HG03432 (cell line): ENCODE results near the gene RSRP1.

Experiments used
- ATAC-seq: cut with Tn5 transposase; IDR thresholded peaks from one replicate; pipeline ENCODE4 v1.9.1; 2021; ENCODE audit warnings: mild to moderate bottlenecking, moderate library complexity; ENCODE audit not compliant: unreplicated experiment

RSRP1 gene

DNA sequence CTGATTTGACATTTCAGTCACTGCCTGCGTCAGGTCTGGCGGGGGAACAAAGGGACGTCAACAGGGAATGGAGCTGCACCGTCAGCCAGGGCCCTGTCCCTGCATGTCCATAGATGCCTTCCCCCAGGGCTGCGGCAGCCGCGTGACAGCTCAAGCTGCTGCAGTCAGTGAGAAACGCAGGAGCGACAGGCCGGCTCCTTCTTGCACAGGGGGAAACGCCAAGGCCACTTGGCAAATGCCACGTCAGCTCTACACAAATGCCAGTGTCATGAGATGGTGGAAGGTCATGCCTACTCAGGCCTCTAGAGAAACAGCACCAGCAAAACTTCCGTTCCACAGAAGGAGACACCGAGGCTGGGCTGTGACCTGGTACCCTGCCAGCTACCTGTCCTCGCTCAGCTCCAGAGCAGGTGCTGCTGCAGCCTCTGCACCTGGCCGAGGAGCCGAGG, 52.7 kb downstream of the RSRP1 start:
- no peak for ATAC-seq

DNA sequence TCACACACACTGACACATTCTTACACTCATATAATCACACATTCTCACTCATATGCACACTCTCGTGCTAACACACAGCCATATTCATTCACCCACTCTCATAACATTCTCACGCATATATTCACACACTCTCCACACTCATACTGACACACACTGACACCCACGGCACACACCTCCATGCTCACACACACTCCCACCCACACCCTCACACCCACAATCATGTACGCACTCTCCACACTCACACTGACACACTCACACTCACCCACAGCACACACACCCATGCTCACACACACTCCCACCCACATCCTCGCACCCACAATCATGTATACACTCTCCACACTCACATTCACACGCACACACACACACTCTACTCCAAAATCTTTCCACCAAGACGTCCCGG, 53.2 kb downstream of the RSRP1 start:
- ATAC-seq = no peak

DNA sequence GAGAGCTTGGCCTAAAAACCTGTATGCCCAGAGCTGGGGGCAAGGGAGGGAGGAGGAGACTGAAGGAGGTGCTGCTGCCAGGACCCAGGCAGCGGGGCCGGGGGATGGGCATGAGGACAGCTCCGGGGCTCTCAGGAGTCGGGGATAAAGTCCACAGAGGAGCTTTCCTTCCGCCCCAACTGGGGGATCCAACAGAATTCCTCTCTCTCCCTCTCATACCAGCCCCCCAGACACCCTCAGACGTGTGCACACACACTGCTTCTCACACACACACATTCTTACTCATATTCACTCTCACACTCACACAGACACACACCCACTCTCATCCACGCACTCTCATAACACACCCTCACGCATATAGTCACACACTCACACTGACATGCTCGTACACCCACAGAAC, 54.0 kb downstream of the RSRP1 start:
- no peak for ATAC-seq
